ENCODE measurements around the gene ACACA.

Gene ACACA

DNA sequence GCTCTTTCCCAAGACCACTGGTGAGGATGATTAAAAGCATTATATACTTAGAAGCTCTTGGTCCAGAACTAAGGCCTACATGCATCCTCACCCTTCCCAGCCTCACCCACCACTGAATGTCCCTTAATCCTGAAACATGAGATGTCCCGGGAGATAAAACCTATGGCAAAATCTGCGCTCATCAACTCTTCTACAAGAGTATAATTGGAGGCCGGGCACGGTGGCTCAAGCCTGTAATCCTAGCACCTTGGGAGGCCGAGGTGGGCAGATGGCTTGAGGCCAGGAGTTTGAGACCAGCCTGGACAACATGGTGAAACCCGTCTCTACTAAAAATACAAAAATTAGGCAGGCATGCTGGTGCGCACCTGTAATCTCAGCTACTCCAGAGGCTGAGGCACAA, 13.3 kb downstream of the ACACA start:
- no peak for DNase-seq (ENCODE audit: low spot score)
- H3K27ac ChIP-seq (ENCODE audit: poor library complexity, severe bottlenecking), result no peak overlapping the region
- no peaks in the 10 kb centered on the region for H3K9me3 ChIP-seq (ENCODE audit: severe bottlenecking)
- no peak overlapping the region for H3K4me3 ChIP-seq (ENCODE audit: severe bottlenecking)
- H3K4me1 ChIP-seq (ENCODE audit: insufficient read depth, poor library complexity, severe bottlenecking), result peaks cover 7% of the 10 kb centered on the region
- TF ChIP-seq, protein P1, sequence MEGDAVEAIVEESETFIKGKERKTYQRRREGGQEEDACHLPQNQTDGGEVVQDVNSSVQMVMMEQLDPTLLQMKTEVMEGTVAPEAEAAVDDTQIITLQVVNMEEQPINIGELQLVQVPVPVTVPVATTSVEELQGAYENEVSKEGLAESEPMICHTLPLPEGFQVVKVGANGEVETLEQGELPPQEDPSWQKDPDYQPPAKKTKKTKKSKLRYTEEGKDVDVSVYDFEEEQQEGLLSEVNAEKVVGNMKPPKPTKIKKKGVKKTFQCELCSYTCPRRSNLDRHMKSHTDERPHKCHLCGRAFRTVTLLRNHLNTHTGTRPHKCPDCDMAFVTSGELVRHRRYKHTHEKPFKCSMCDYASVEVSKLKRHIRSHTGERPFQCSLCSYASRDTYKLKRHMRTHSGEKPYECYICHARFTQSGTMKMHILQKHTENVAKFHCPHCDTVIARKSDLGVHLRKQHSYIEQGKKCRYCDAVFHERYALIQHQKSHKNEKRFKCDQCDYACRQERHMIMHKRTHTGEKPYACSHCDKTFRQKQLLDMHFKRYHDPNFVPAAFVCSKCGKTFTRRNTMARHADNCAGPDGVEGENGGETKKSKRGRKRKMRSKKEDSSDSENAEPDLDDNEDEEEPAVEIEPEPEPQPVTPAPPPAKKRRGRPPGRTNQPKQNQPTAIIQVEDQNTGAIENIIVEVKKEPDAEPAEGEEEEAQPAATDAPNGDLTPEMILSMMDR (IDR thresholded peaks at IDR 0.05; ENCODE audit: poor library complexity, severe bottlenecking), result no peak
- no peaks in the 10 kb centered on the region for H3K36me3 ChIP-seq (ENCODE audit: low read depth)
- H3K27me3 ChIP-seq (ENCODE audit: insufficient read depth, poor library complexity, severe bottlenecking), result no peaks in the 10 kb centered on the region
- ATAC-seq (ENCODE audit: low read depth), result no peak

DNA sequence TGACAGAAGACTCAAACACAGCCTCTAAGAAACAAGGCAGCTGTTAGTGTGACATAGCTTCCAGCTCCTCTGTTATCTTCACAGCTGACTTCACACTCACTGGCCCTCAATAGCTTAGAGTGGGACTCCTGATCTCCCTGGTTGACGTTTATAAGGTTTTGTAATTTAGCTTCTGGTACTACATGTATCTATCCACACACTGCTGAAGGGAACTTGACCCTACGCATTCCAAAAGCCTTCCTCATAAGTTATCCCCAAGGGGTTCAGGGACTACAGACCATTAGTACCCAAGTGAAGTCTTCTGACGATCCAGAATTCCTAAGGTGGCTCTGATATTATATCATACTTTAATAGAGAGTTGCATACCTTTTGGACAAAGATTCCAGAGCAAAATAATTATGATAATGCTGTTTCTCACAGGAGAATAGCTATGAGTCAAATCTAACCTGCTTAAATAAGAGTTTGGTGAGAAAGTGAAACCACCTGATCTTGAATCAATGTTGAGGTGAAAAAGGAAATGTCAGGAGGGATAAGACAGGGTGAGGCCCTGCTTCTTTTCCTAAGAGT, 14.5 kb downstream of the ACACA start:
- no peaks in the 10 kb centered on the region for H3K9me3 ChIP-seq (ENCODE audit: severe bottlenecking)
- H3K4me1 ChIP-seq (ENCODE audit: insufficient read depth, poor library complexity, severe bottlenecking), result peaks cover 7% of the 10 kb centered on the region
- no peak overlapping the region for H3K4me3 ChIP-seq (ENCODE audit: severe bottlenecking)
- DNase-seq (ENCODE audit: low spot score), result no peak
- peak overlapping the region; percentile 35 for H3K27ac ChIP-seq (ENCODE audit: poor library complexity, severe bottlenecking)
- no peaks in the 10 kb centered on the region for H3K36me3 ChIP-seq (ENCODE audit: low read depth)
- no peaks in the 10 kb centered on the region for H3K27me3 ChIP-seq (ENCODE audit: insufficient read depth, poor library complexity, severe bottlenecking)
- ATAC-seq (ENCODE audit: low read depth), result peak; percentile 95
- TF ChIP-seq, protein P1 (IDR thresholded peaks at IDR 0.05; ENCODE audit: poor library complexity, severe bottlenecking), result no peak

- TF ChIP-seq, protein P1 (IDR thresholded peaks at IDR 0.05; ENCODE audit: poor library complexity, severe bottlenecking), result no peak
- no peaks in the 10 kb centered on the region for H3K9me3 ChIP-seq (ENCODE audit: severe bottlenecking)
- H3K4me1 ChIP-seq (ENCODE audit: insufficient read depth, poor library complexity, severe bottlenecking), result peaks cover 7% of the 10 kb centered on the region
- no peak for DNase-seq (ENCODE audit: low spot score)
- H3K36me3 ChIP-seq (ENCODE audit: low read depth), result no peaks in the 10 kb centered on the region
- no peaks in the 10 kb centered on the region for H3K27me3 ChIP-seq (ENCODE audit: insufficient read depth, poor library complexity, severe bottlenecking)
- ATAC-seq (ENCODE audit: low read depth), result no peak
- H3K27ac ChIP-seq (ENCODE audit: poor library complexity, severe bottlenecking), result no peak overlapping the region
- no peak overlapping the region for H3K4me3 ChIP-seq (ENCODE audit: severe bottlenecking)
These were observed 15.5 kb downstream of the ACACA start for GRCh38 chr17:37391146-37391545.

- no peaks in the 10 kb centered on the region for H3K27me3 ChIP-seq (ENCODE audit: insufficient read depth, poor library complexity, severe bottlenecking)
- no peaks in the 10 kb centered on the region for H3K36me3 ChIP-seq (ENCODE audit: low read depth)
- TF ChIP-seq, protein P1 (IDR thresholded peaks at IDR 0.05; ENCODE audit: poor library complexity, severe bottlenecking), result no peak
- H3K4me1 ChIP-seq (ENCODE audit: insufficient read depth, poor library complexity, severe bottlenecking), result peaks cover 7% of the 10 kb centered on the region
- no peak for DNase-seq (ENCODE audit: low spot score)
- ATAC-seq (ENCODE audit: low read depth), result no peak
- H3K4me3 ChIP-seq (ENCODE audit: severe bottlenecking), result no peak overlapping the region
- no peak overlapping the region for H3K27ac ChIP-seq (ENCODE audit: poor library complexity, severe bottlenecking)
- H3K9me3 ChIP-seq (ENCODE audit: severe bottlenecking), result no peaks in the 10 kb centered on the region
These were observed 17.5 kb downstream of the ACACA start for GRCh38 chr17:37389160-37389559.

DNA sequence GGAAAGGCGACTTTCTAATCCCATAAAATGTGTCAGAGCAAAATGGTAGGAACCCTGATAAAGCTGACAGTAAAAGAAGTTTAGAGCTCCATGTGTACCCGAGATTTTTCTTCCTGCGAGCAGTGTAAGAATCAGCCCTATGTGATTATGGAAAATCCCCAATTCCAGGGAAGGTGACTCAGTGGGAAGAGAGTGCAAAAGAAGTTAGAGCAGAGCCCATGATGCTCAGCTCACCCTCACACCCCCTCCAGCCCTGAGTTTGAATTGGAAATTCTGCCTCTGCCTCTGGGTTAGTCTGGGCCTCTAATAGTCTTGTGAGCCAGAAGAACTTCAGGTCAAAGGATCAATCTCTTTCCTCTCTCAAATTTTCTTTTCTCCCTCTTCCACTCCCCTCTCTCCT, 18.4 kb downstream of the ACACA start:
- H3K9me3 ChIP-seq (ENCODE audit: severe bottlenecking), result no peaks in the 10 kb centered on the region
- H3K27me3 ChIP-seq (ENCODE audit: insufficient read depth, poor library complexity, severe bottlenecking), result no peaks in the 10 kb centered on the region
- no peak overlapping the region for H3K27ac ChIP-seq (ENCODE audit: poor library complexity, severe bottlenecking)
- H3K4me1 ChIP-seq (ENCODE audit: insufficient read depth, poor library complexity, severe bottlenecking), result peaks cover 7% of the 10 kb centered on the region
- ATAC-seq (ENCODE audit: low read depth) (no peak), DNase-seq (ENCODE audit: low spot score) (no peak)
- H3K4me3 ChIP-seq (ENCODE audit: severe bottlenecking), result no peak overlapping the region
- H3K36me3 ChIP-seq (ENCODE audit: low read depth), result no peaks in the 10 kb centered on the region
- TF ChIP-seq, protein P1 (IDR thresholded peaks at IDR 0.05; ENCODE audit: poor library complexity, severe bottlenecking), result no peak
